Central memory CD8-positive, alpha-beta T cell (primary cell): ENCODE results near the gene ISYNA1.
A peak's percentile ranks its signal among the peaks of the same experiment; 100 is the strongest.

Experiments used
- ATAC-seq: fragments of 150-1000 bp; cut with Tn5 transposase; replicated peaks from 2 replicates; pipeline ENCODE4 v1.10.0; 2022; ENCODE audit warnings: mild to moderate bottlenecking, moderate FRiP score, moderate number of reproducible peaks; ENCODE audit not compliant: poor library complexity, severe bottlenecking; ENCODE audit errors: extremely low read depth
- DNase-seq, 2 donors: peaks; one replicate each; pipeline ENCODE4 v3.0.0; 2021; ENCODE audit warnings: low spot score in 2 of 2
- H3K27ac Mint-ChIP-seq: one replicate; pipeline ENCODE4 v1.8.0; 2022; ENCODE audit warnings: low read depth, mild to moderate bottlenecking, moderate library complexity, mixed read lengths
- H3K27me3 Mint-ChIP-seq: one replicate; pipeline ENCODE4 v1.8.0; 2022; ENCODE audit warnings: mixed read lengths
- H3K36me3 Mint-ChIP-seq: one replicate; pipeline ENCODE4 v1.8.0; 2022; ENCODE audit warnings: mild to moderate bottlenecking, moderate library complexity, mixed read lengths; ENCODE audit not compliant: insufficient read depth
- H3K4me1 Mint-ChIP-seq: one replicate; pipeline ENCODE4 v1.8.0; 2022; ENCODE audit warnings: mixed read lengths
- H3K4me3 Mint-ChIP-seq: one replicate; pipeline ENCODE4 v1.8.0; 2022; ENCODE audit warnings: mild to moderate bottlenecking, moderate library complexity, mixed read lengths
- H3K9me3 Mint-ChIP-seq: one replicate; pipeline ENCODE4 v1.8.0; 2022; ENCODE audit warnings: mixed read lengths

ISYNA1 gene

GRCh38 chr19:18439025-18439909, 1.3 kb upstream of the ISYNA1 start:
- DNase-seq: no peak
- Mint-ChIP-seq H3K4me3 (peak overlapping the region; percentile 74), H3K27ac (no peak overlapping the region), H3K27me3 (no peaks in the 10 kb centered on the region), H3K36me3 (peaks cover 38% of the 10 kb centered on the region), H3K4me1 (peaks cover 37% of the 10 kb centered on the region), H3K9me3 (peaks cover 5% of the 10 kb centered on the region)
- ATAC-seq: no peak

GRCh38 chr19:18438331-18439024, 545 bp upstream of the ISYNA1 start:
- H3K4me3 Mint-ChIP-seq: peak overlapping the region; percentile 74
- peaks cover 38% of the 10 kb centered on the region for H3K36me3 Mint-ChIP-seq
- ATAC-seq: no peak
- H3K4me1 Mint-ChIP-seq: peaks cover 36% of the 10 kb centered on the region
- H3K27me3 Mint-ChIP-seq: no peaks in the 10 kb centered on the region
- peaks cover 5% of the 10 kb centered on the region for H3K9me3 Mint-ChIP-seq
- H3K27ac Mint-ChIP-seq: no peak overlapping the region
- DNase-seq: no peak

- Mint-ChIP-seq H3K4me1 (peaks cover 23% of the 10 kb centered on the region), H3K36me3 (peaks cover 33% of the 10 kb centered on the region), H3K27ac (no peak overlapping the region), H3K4me3 (peak overlapping the region; percentile 74), H3K27me3 (no peaks in the 10 kb centered on the region), H3K9me3 (no peaks in the 10 kb centered on the region)
- peak; percentile 61 for ATAC-seq
- peak; percentile 64 to 79 for DNase-seq
These were observed 1.1 kb downstream of the ISYNA1 start for GRCh38 chr19:18436671-18437490.

- H3K4me1 Mint-ChIP-seq: peaks cover 18% of the 10 kb centered on the region
- H3K27me3 Mint-ChIP-seq: no peaks in the 10 kb centered on the region
- ATAC-seq (no peak), DNase-seq (no peak)
- no peak overlapping the region for H3K27ac Mint-ChIP-seq
- H3K9me3 Mint-ChIP-seq: no peaks in the 10 kb centered on the region
- peaks cover 29% of the 10 kb centered on the region for H3K36me3 Mint-ChIP-seq
- H3K4me3 Mint-ChIP-seq: peak overlapping the region; percentile 74
These were observed 1.9 kb downstream of the ISYNA1 start for GRCh38 chr19:18435842-18436670.

GRCh38 chr19:18435178-18435841, 2.6 kb downstream of the ISYNA1 start:
- H3K4me1 Mint-ChIP-seq: peaks cover 12% of the 10 kb centered on the region
- no peaks in the 10 kb centered on the region for H3K27me3 Mint-ChIP-seq
- peak overlapping the region; percentile 79 for H3K27ac Mint-ChIP-seq
- no peaks in the 10 kb centered on the region for H3K9me3 Mint-ChIP-seq
- H3K4me3 Mint-ChIP-seq: peak overlapping the region; percentile 63
- no peak for DNase-seq
- no peak for ATAC-seq
- peaks cover 26% of the 10 kb centered on the region for H3K36me3 Mint-ChIP-seq

GRCh38 chr19:18434411-18435175, 3.3 kb downstream of the ISYNA1 start:
- H3K4me1 Mint-ChIP-seq: peaks cover 9% of the 10 kb centered on the region
- ATAC-seq (no peak), DNase-seq (no peak)
- H3K36me3 Mint-ChIP-seq: peaks cover 26% of the 10 kb centered on the region
- H3K9me3 Mint-ChIP-seq: no peaks in the 10 kb centered on the region
- H3K27me3 Mint-ChIP-seq: no peaks in the 10 kb centered on the region
- peak overlapping the region; percentile 79 for H3K27ac Mint-ChIP-seq
- H3K4me3 Mint-ChIP-seq: peak overlapping the region; percentile 63

GRCh38 chr19:18433735-18434398, 4.1 kb downstream of the ISYNA1 start:
- DNase-seq (no peak), ATAC-seq (no peak)
- H3K9me3 Mint-ChIP-seq: no peaks in the 10 kb centered on the region
- H3K4me3 Mint-ChIP-seq: peak overlapping the region; percentile 63
- no peaks in the 10 kb centered on the region for H3K27me3 Mint-ChIP-seq
- H3K36me3 Mint-ChIP-seq: peaks cover 25% of the 10 kb centered on the region
- H3K4me1 Mint-ChIP-seq: peaks cover 9% of the 10 kb centered on the region
- H3K27ac Mint-ChIP-seq: peak overlapping the region; percentile 79

GRCh38 chr19:18433015-18433691, 4.8 kb downstream of the ISYNA1 start:
- no peaks in the 10 kb centered on the region for H3K27me3 Mint-ChIP-seq
- ATAC-seq (no peak), DNase-seq (no peak)
- no peaks in the 10 kb centered on the region for H3K9me3 Mint-ChIP-seq
- peak overlapping the region; percentile 54 for H3K4me3 Mint-ChIP-seq
- H3K4me1 Mint-ChIP-seq: peaks cover 9% of the 10 kb centered on the region
- no peak overlapping the region for H3K27ac Mint-ChIP-seq
- peaks cover 25% of the 10 kb centered on the region for H3K36me3 Mint-ChIP-seq

GRCh38 chr19:18432275-18433014, 5.5 kb downstream of the ISYNA1 start:
- Mint-ChIP-seq H3K4me3 (peak overlapping the region; percentile 54), H3K27me3 (no peaks in the 10 kb centered on the region), H3K9me3 (no peaks in the 10 kb centered on the region), H3K4me1 (peaks cover 9% of the 10 kb centered on the region), H3K27ac (no peak overlapping the region), H3K36me3 (peaks cover 25% of the 10 kb centered on the region)
- DNase-seq (no peak), ATAC-seq (no peak)
